WTC11 (cell line): ENCODE data around the gene TCF7. TPM values are rescaled to one million over a fixed set of nuclear protein-coding genes. Genes with fewer than 3 reads are reported as not detected.

ENCODE experiments used
- ATAC-seq: fragments of 200-7000 bp; cut with Tn5 transposase; 2 replicates; pipeline ENCODE4 v1.10.0; 2021; ENCODE audit warnings: mild to moderate bottlenecking, moderate library complexity
- CTCF ChIA-PET: fragments of 300-600 bp; sonication (Branson Sonifier 250); formaldehyde crosslinking; loops from one replicate; lab custom pipeline; 2021; ENCODE audit warnings: antibody characterized with exemption; lab: Charles Lee
- POLR2A ChIA-PET: fragments of 350-600 bp; sonication (Branson Sonifier 250); formaldehyde crosslinking; loops from one replicate; lab custom pipeline; 2021; ENCODE audit warnings: antibody characterized with exemption; lab: Charles Lee
- DNase-seq: peaks from one replicate; pipeline ENCODE4 v3.0.0; 2021; ENCODE audit warnings: low spot score
- H3K27ac Mint-ChIP-seq: 2 replicates; pipeline ENCODE4 v1.8.0; 2021; ENCODE audit warnings: mixed read lengths
- H3K27me3 Mint-ChIP-seq: 2 replicates; pipeline ENCODE4 v1.8.0; 2021; ENCODE audit warnings: low read depth, mild to moderate bottlenecking, moderate library complexity, mixed read lengths
- H3K36me3 Mint-ChIP-seq: 2 replicates; pipeline ENCODE4 v1.8.0; 2021; ENCODE audit warnings: mixed read lengths
- H3K4me1 Mint-ChIP-seq: 2 replicates; pipeline ENCODE4 v1.8.0; 2022; ENCODE audit warnings: mixed read lengths
- H3K4me3 Mint-ChIP-seq: 2 replicates; pipeline ENCODE4 v1.8.0; 2021; ENCODE audit warnings: mild to moderate bottlenecking, moderate library complexity, mixed read lengths
- H3K9me3 Mint-ChIP-seq: 2 replicates; pipeline ENCODE4 v1.8.0; 2021; ENCODE audit warnings: mixed read lengths
- AFF4 ChIP-seq: sonication (generic); formaldehyde crosslinking; IDR thresholded peaks from 2 replicates; pipeline ENCODE4 v1.8.1; 2023; ENCODE audit warnings: mild to moderate bottlenecking, missing genetic modification reagents, borderline replicate concordance
- ATF6 ChIP-seq: sonication (generic); formaldehyde crosslinking; IDR thresholded peaks from 2 replicates; pipeline ENCODE4 v1.8.1; 2023; ENCODE audit warnings: mild to moderate bottlenecking, missing genetic modification reagents
- E2F1 ChIP-seq: sonication (generic); formaldehyde crosslinking; IDR thresholded peaks from 2 replicates; pipeline ENCODE4 v1.8.0; 2022; ENCODE audit warnings: mild to moderate bottlenecking, missing genetic modification reagents
- E2F5 ChIP-seq: sonication (generic); formaldehyde crosslinking; IDR thresholded peaks from 2 replicates; pipeline ENCODE4 v1.8.1; 2022; ENCODE audit warnings: mild to moderate bottlenecking, moderate library complexity, missing genetic modification reagents
- EMX1 ChIP-seq: fragments of 250-450 bp; sonication (Bioruptor Pico); IDR thresholded peaks from 2 replicates; pipeline ENCODE4 v1.8.0; 2021; ENCODE audit warnings: mild to moderate bottlenecking
- ERG ChIP-seq: fragments of 250-450 bp; sonication (Bioruptor Pico); IDR thresholded peaks from 2 replicates; pipeline ENCODE4 v1.8.0; 2021; ENCODE audit warnings: mild to moderate bottlenecking
- ESRRA ChIP-seq: sonication (generic); formaldehyde crosslinking; IDR thresholded peaks from 2 replicates; pipeline ENCODE4 v1.8.1; 2022; ENCODE audit warnings: mild to moderate bottlenecking, missing genetic modification reagents, borderline replicate concordance
- GTF2I ChIP-seq: fragments of 250-450 bp; sonication (Bioruptor Pico); conservative IDR thresholded peaks from 2 replicates; pipeline ENCODE4 v1.4.0; 2021; ENCODE audit warnings: mild to moderate bottlenecking
- KAT7 ChIP-seq: sonication (generic); formaldehyde crosslinking; IDR thresholded peaks from 2 replicates; pipeline ENCODE4 v1.8.1; 2023; ENCODE audit warnings: missing genetic modification reagents, mild to moderate bottlenecking, borderline replicate concordance
- NFYB ChIP-seq: sonication (generic); formaldehyde crosslinking; conservative IDR thresholded peaks from 2 replicates; pipeline ENCODE4 v1.8.0; 2022; ENCODE audit warnings: low read depth, missing genetic modification reagents
- NR1H2 ChIP-seq: sonication (generic); formaldehyde crosslinking; IDR thresholded peaks from 2 replicates; pipeline ENCODE4 v1.9.0; 2021; ENCODE audit warnings: mild to moderate bottlenecking, moderate library complexity, missing genetic modification reagents
- SMAD3 ChIP-seq: sonication (generic); formaldehyde crosslinking; IDR thresholded peaks from 2 replicates; pipeline ENCODE4 v1.8.0; 2022; ENCODE audit warnings: missing genetic modification reagents, mild to moderate bottlenecking, borderline replicate concordance
- USF2 ChIP-seq: sonication (generic); formaldehyde crosslinking; IDR thresholded peaks from 2 replicates; pipeline ENCODE4 v1.8.1; 2023; ENCODE audit warnings: mild to moderate bottlenecking, missing genetic modification reagents, moderate library complexity
- ZBTB21 ChIP-seq: sonication (generic); formaldehyde crosslinking; IDR thresholded peaks from 2 replicates; pipeline ENCODE4 v1.8.1; 2023; ENCODE audit warnings: mild to moderate bottlenecking, missing genetic modification reagents, borderline replicate concordance
- ZNF396 ChIP-seq: fragments of 250-450 bp; sonication (Bioruptor Pico); IDR thresholded peaks from 2 replicates; pipeline ENCODE4 v1.8.0; 2021; ENCODE audit warnings: mild to moderate bottlenecking, moderate library complexity, borderline replicate concordance
- ZSCAN18 ChIP-seq: fragments of 250-450 bp; sonication (Bioruptor Pico); IDR thresholded peaks from 2 replicates; pipeline ENCODE4 v2.1.2; 2022; ENCODE audit warnings: mild to moderate bottlenecking, moderate library complexity
- total RNA-seq: library from RNA; stranded (reverse); gene quantifications from 3 replicates; pipeline ENCODE4 v1.2.3, GENCODE V29; 2021

The TCF7 gene
- total RNA-seq, 1 experiment from 2014 or later: 11.3 TPM

GRCh38 chr5:134073404-134073803, 41.1 kb upstream of the TCF7 start:
- POLR2A ChIA-PET: no interaction called here
- H3K4me1 Mint-ChIP-seq: peaks cover 9% of the 10 kb centered on the region
- DNase-seq (no peak), ATAC-seq (no peak)
- H3K4me3 Mint-ChIP-seq: no peak overlapping the region
- CTCF ChIA-PET: interaction anchor here (1.8 to 3.6 kb wide), 3 partner anchors 34 to 77 kb away, joined by 4 to 21 read pairs (median 9); no protein-coding TSS in a partner anchor
- H3K27me3 Mint-ChIP-seq: peaks cover 20% of the 10 kb centered on the region
- TF ChIP-seq USF2 (CRISPR knock-in tag) (no peak), EMX1 (CRISPR knock-in tag) (no peak), E2F5 (CRISPR knock-in tag) (no peak)
- H3K36me3 Mint-ChIP-seq: no peaks in the 10 kb centered on the region
- no peak overlapping the region for H3K27ac Mint-ChIP-seq
- no peaks in the 10 kb centered on the region for H3K9me3 Mint-ChIP-seq

GRCh38 chr5:134075102-134075501, 39.4 kb upstream of the TCF7 start:
- TF ChIP-seq ERG (no peak), NFYB (CRISPR knock-in tag) (no peak), ESRRA (CRISPR knock-in tag) (no peak)
- CTCF ChIA-PET: no interaction called here
- ATAC-seq: no peak

GRCh38 chr5:134077926-134078580, 36.4 kb upstream of the TCF7 start:
- CTCF ChIA-PET: interaction anchor here (0.6 to 0.8 kb wide), 2 partner anchors 39 kb away, joined by 3 to 4 read pairs; no protein-coding TSS in a partner anchor
- Mint-ChIP-seq H3K4me3 (no peak overlapping the region), H3K4me1 (no peaks in the 10 kb centered on the region), H3K36me3 (no peaks in the 10 kb centered on the region), H3K27ac (no peak overlapping the region), H3K27me3 (peaks cover 2% of the 10 kb centered on the region; the same call in 1 of the 2 replicates), H3K9me3 (no peaks in the 10 kb centered on the region)
- POLR2A ChIA-PET: no interaction called here
- ATAC-seq: no peak; the same call in 1 of the 2 replicates
- DNase-seq: no peak
- no peak for TF ChIP-seq KAT7 (CRISPR knock-in tag)
- TF ChIP-seq SMAD3 (CRISPR knock-in tag): no peak
- TF ChIP-seq ZSCAN18 (CRISPR knock-in tag): no peak
- no peak for TF ChIP-seq E2F5 (CRISPR knock-in tag)
- TF ChIP-seq ZBTB21 (CRISPR knock-in tag): no peak
- TF ChIP-seq ZNF396 (CRISPR knock-in tag): no peak
- TF ChIP-seq NR1H2 (CRISPR knock-in tag): no peak
- no peak for TF ChIP-seq NFYB (CRISPR knock-in tag)
- TF ChIP-seq E2F1 (CRISPR knock-in tag): no peak
- no peak for TF ChIP-seq GTF2I (CRISPR knock-in tag)
- TF ChIP-seq AFF4 (CRISPR knock-in tag): no peak
- no peak for TF ChIP-seq ATF6 (CRISPR knock-in tag)

More at GRCh38 chr5:134075102-134075501, 39.4 kb upstream of the TCF7 start:
- Mint-ChIP-seq H3K9me3 (no peaks in the 10 kb centered on the region), H3K4me1 (peaks cover 9% of the 10 kb centered on the region), H3K27ac (no peak overlapping the region), H3K36me3 (no peaks in the 10 kb centered on the region), H3K4me3 (no peak overlapping the region), H3K27me3 (peaks cover 20% of the 10 kb centered on the region)
- POLR2A ChIA-PET: no interaction called here
- no peak for DNase-seq
